Common myeloid progenitor, CD34-positive (primary cell): ENCODE data around the gene USF2. TPM values are rescaled to one million over a fixed set of nuclear protein-coding genes. Genes with fewer than 3 reads are reported as not detected.
"Not testable (repeated sequence)": the region's sequence is repeated elsewhere in the genome, so short reads cannot be mapped to it uniquely, and the experiment has no call there.

Source experiments
- CTCF ChIA-PET: fragments of 350-600 bp; sonication (Branson Sonifier 250); formaldehyde crosslinking; loops from one replicate; lab custom pipeline; 2021; ENCODE audit warnings: antibody characterized with exemption; lab: Charles Lee
- POLR2A ChIA-PET: fragments of 350-600 bp; sonication (Branson Sonifier 250); formaldehyde crosslinking; loops from one replicate; lab custom pipeline; 2021; ENCODE audit warnings: antibody characterized with exemption; lab: Charles Lee
- DNase-seq, 3 donors: peaks; one replicate each; pipeline versions ENCODE4 v3.0.0 to v3.0.0-alpha.2; 2013
- H3K27ac ChIP-seq, 2 experiments: 1 replicate in 1 of 2; 2 replicates in 1 of 2; pipeline ENCODE4 v1.7.0; 2013; ENCODE audit warnings: inconsistent platforms in 2 of 2, low read length in 2 of 2, mild to moderate bottlenecking in 2 of 2, low read depth in 1 of 2, moderate library complexity in 1 of 2; ENCODE audit not compliant: severe bottlenecking in 2 of 2, insufficient read depth in 1 of 2, poor library complexity in 1 of 2
- H3K27me3 ChIP-seq, 5 experiments: replicated peaks in 2 of 5; 1 replicate in 3 of 5; 2 replicates in 2 of 5; pipeline versions ENCODE4 v1.6.1 to v1.7.0; 2013; ENCODE audit warnings: low read length in 4 of 5, mild to moderate bottlenecking in 2 of 5, moderate library complexity in 2 of 5, inconsistent platforms in 1 of 5; ENCODE audit not compliant: insufficient read depth in 5 of 5, control insufficient read depth in 4 of 5
- H3K36me3 ChIP-seq, 4 experiments: 1 replicate in 2 of 4; 2 replicates in 2 of 4; pipeline versions ENCODE4 v1.6.1 to v1.7.0; 2013; ENCODE audit warnings: low read length in 3 of 4, control low read depth in 1 of 4, mild to moderate bottlenecking in 1 of 4; ENCODE audit not compliant: control insufficient read depth in 4 of 4, insufficient read depth in 4 of 4
- H3K4me1 ChIP-seq, 4 experiments: 1 replicate in 3 of 4; 2 replicates in 1 of 4; pipeline versions ENCODE4 v1.6.1 to v1.7.1; 2013; ENCODE audit warnings: low read length in 3 of 4, mild to moderate bottlenecking in 3 of 4, control low read depth in 1 of 4, inconsistent platforms in 1 of 4, moderate library complexity in 1 of 4; ENCODE audit not compliant: control insufficient read depth in 4 of 4, insufficient read depth in 4 of 4; ENCODE audit errors: control extremely low read depth in 1 of 4
- H3K4me3 ChIP-seq, 7 experiments: 1 replicate in 4 of 7; 2 replicates in 3 of 7; pipeline versions ENCODE4 v1.5.1 to v1.7.0; 2013; ENCODE audit warnings: mild to moderate bottlenecking in 7 of 7, low read length in 6 of 7, moderate library complexity in 6 of 7, inconsistent platforms in 2 of 7, low read depth in 2 of 7, control low read depth in 1 of 7; ENCODE audit not compliant: insufficient read depth in 4 of 7, control insufficient read depth in 1 of 7; ENCODE audit errors: extremely low read depth in 1 of 7
- H3K9me3 ChIP-seq, 5 experiments: 1 replicate in 4 of 5; 2 replicates in 1 of 5; pipeline versions ENCODE4 v1.6.1 to v1.7.1; 2013; ENCODE audit warnings: low read length in 4 of 5, mild to moderate bottlenecking in 2 of 5, inconsistent platforms in 1 of 5, low read depth in 1 of 5, moderate library complexity in 1 of 5; ENCODE audit not compliant: control insufficient read depth in 4 of 5, insufficient read depth in 2 of 5; ENCODE audit errors: control extremely low read depth in 1 of 5
- WGBS: methylation state at CpG from one replicate; pipeline ENCODE4 v1.1.5; 2013; ENCODE audit not compliant: insufficient coverage; 5-methylcytosine and 5-hydroxymethylcytosine counted together
- polyA plus RNA-seq: library from polyadenylated mRNA; unstranded; fragments of 120-200 nt; gene quantifications from one replicate; pipeline ENCODE4 v1.2.1, GENCODE V29; 2013

The USF2 gene, protein sequence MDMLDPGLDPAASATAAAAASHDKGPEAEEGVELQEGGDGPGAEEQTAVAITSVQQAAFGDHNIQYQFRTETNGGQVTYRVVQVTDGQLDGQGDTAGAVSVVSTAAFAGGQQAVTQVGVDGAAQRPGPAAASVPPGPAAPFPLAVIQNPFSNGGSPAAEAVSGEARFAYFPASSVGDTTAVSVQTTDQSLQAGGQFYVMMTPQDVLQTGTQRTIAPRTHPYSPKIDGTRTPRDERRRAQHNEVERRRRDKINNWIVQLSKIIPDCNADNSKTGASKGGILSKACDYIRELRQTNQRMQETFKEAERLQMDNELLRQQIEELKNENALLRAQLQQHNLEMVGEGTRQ
- polyA plus RNA-seq: 133 TPM

GRCh38 chr19:35268536-35269437 is at the start of gene USF2:
Gene USF2, plus strand, starts transcription at chr19:35268962. Its CDS starts 140 bp downstream, at chr19:35269102.
- Histone ChIP-seq H3K27ac (peak within 1 kb of the TSS; percentile 70 to 90), H3K4me1 (peaks cover 16 to 74% (median 59%) of the 10 kb centered on the region in 4 experiments), H3K36me3 (peaks cover 2 to 37% (median 20%) of the 10 kb centered on the region in 4 experiments), H3K9me3 (no peaks in the 10 kb centered on the region), H3K27me3 (no peaks in the 10 kb centered on the region), H3K4me3 (peak within 1 kb of the TSS; percentile 70 to 91 (median 85))
- under 1% methylated on average over 64 of the region's 126 CpGs for WGBS
- ChIA-PET POLR2A (interaction anchor here (1.1 to 1.6 kb wide), 3 partner anchors 60 to 114 kb away, joined by 3 to 5 read pairs (median 4); partner anchors contain the start of genes CD22 and FFAR1), CTCF (interaction anchor here (0.6 to 2.5 kb wide), 4 partner anchors 11 to 200 kb away, joined by 3 to 9 read pairs (median 3); no protein-coding TSS in a partner anchor)
- peak; percentile 72 to 90 (median 84) for DNase-seq

DNA sequence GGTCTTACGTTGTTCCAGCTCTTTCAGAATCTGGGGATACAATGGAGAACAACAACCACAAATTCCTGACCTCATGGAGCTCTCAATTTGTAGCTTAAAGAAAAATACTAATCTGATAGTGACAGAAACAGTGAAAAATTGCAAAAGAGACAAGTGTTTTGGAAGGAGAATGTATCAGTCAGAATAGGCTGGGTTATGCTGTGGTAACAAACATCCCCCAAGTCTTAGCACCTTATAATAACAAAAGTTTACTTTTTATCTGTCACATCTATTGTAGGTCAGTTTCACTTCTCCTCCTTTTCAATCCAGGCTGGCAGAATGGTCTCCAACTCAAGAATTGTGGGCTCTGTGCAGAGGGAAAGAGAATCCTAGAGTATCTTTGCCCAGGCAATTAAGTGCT is 49.8 kb upstream of the USF2 start:
- Histone ChIP-seq H3K36me3 (no peaks in the 10 kb centered on the region), H3K9me3 (peaks cover 0 to 14% (median 0%) of the 10 kb centered on the region in 5 experiments), H3K4me3 (no peak overlapping the region), H3K27me3 (no peaks in the 10 kb centered on the region), H3K27ac (no peak overlapping the region), H3K4me1 (peaks cover 2 to 55% (median 29%) of the 10 kb centered on the region in 4 experiments)
- ChIA-PET CTCF (interaction anchor here (0.8 kb wide), 1 partner anchor 149 kb away, joined by 3 read pairs; no protein-coding TSS in a partner anchor), POLR2A (no interaction called here)
- DNase-seq: no peak
- WGBS: no CpG with 5 or more reads among the region's 1 CpG

GRCh38 chr19:35220315-35220921 is 48.3 kb upstream of the USF2 start:
- CTCF ChIA-PET: interaction anchor here (1.3 kb wide), 2 partner anchors 15 to 36 kb away, joined by 3 read pairs; no protein-coding TSS in a partner anchor
- H3K27me3 ChIP-seq: no peaks in the 10 kb centered on the region
- 33% methylated on average over 3 of the region's 3 CpGs for WGBS

DNA sequence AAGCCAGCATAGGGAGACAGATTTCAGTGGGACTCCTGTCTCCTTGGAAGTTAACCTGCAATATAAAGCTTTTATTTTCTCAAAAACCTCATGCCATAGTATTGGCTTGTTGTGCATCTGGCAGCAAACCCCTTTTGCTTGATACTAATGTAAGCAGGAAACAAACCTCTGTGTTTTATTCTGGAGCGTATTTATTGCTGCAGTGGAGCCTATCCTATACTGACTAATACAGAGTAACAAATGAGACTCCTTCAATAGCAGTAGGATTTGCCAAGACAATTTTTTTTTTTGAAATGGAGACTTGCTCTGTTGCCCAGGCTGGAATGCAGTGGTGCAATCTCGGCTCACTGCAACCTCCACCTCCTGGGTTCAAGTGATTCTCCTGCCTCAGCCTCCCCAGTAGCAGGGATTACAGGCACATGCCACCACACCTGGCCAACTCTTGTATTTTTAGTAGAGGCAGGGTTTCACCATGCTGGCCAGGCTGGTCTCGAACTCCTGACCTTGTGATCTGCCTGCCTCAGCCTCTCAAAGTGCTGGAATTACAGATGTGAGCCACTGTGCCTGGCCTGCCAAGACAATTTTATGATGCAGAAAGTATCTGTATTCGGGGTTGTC is 47.7 kb upstream of the USF2 start:
- H3K27ac ChIP-seq: peak overlapping the region in 1 of 2 experiments; percentile 10
- POLR2A ChIA-PET, H3K36me3 ChIP-seq, DNase-seq, H3K27me3 ChIP-seq: not testable (repeated sequence)
- peaks cover 5 to 45% (median 28%) of the 10 kb centered on the region in 4 experiments for H3K4me1 ChIP-seq
- 100% methylated on average over 2 of the region's 4 CpGs for WGBS
- H3K9me3 ChIP-seq: peaks cover 0 to 14% (median 0%) of the 10 kb centered on the region in 5 experiments
- peak overlapping the region in 1 of 7 experiments; percentile 4 for H3K4me3 ChIP-seq
- CTCF ChIA-PET: interaction anchor here (1.3 kb wide), 1 partner anchor 15 kb away, joined by 3 read pairs; no protein-coding TSS in a partner anchor

More at GRCh38 chr19:35220315-35220921, 48.3 kb upstream of the USF2 start:
- Histone ChIP-seq H3K4me3 (peak overlapping the region in 1 of 7 experiments; percentile 4), H3K9me3 (peaks cover 0 to 14% (median 0%) of the 10 kb centered on the region in 5 experiments), H3K27ac (peak overlapping the region in 1 of 2 experiments; percentile 10), H3K4me1 (peaks cover 1 to 49% (median 28%) of the 10 kb centered on the region in 4 experiments), H3K36me3 (no peaks in the 10 kb centered on the region)
- peak; percentile 72 to 91 (median 80) for DNase-seq
- POLR2A ChIA-PET: no interaction called here

GRCh38 chr19:35222373-35223015 is 46.3 kb upstream of the USF2 start:
- Histone ChIP-seq H3K36me3 (no peaks in the 10 kb centered on the region), H3K4me1 (peaks cover 5 to 32% (median 23%) of the 10 kb centered on the region in 4 experiments), H3K9me3 (peaks cover 0 to 14% (median 0%) of the 10 kb centered on the region in 5 experiments), H3K27ac (no peak overlapping the region), H3K27me3 (no peaks in the 10 kb centered on the region), H3K4me3 (no peak overlapping the region)
- 95% methylated on average over 7 of the region's 7 CpGs for WGBS
- POLR2A ChIA-PET: no interaction called here
- DNase-seq: no peak
- CTCF ChIA-PET: interaction anchor here (1.4 to 1.8 kb wide), 3 partner anchors 8 to 11 kb away, joined by 3 to 4 read pairs (median 4); no protein-coding TSS in a partner anchor
